ENCODE data around the gene CASP12.

DNA sequence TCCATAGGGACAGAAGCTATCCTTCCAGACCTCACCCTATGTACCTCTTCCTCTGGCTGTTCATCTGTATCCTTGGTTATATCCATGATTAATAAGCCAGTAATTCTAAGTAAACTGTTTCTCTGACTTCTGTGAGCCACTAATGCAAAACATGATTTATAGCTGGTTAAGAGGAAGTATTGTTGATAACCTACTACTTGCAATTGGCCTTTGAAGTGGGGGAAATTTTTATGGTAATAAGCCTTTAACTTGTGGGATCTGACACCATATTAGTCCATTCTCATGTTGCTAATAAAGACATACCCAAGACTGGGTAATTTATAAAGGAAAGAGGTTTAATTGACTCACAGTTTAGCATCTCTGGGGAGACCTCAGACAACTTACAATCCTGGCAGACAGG is 21.9 kb downstream of the CASP12 start:
- TF ChIP-seq, protein P1, sequence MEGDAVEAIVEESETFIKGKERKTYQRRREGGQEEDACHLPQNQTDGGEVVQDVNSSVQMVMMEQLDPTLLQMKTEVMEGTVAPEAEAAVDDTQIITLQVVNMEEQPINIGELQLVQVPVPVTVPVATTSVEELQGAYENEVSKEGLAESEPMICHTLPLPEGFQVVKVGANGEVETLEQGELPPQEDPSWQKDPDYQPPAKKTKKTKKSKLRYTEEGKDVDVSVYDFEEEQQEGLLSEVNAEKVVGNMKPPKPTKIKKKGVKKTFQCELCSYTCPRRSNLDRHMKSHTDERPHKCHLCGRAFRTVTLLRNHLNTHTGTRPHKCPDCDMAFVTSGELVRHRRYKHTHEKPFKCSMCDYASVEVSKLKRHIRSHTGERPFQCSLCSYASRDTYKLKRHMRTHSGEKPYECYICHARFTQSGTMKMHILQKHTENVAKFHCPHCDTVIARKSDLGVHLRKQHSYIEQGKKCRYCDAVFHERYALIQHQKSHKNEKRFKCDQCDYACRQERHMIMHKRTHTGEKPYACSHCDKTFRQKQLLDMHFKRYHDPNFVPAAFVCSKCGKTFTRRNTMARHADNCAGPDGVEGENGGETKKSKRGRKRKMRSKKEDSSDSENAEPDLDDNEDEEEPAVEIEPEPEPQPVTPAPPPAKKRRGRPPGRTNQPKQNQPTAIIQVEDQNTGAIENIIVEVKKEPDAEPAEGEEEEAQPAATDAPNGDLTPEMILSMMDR (conservative IDR thresholded peaks at IDR 0.05; ENCODE audit: low read depth in 2 of 2): no peak
- TF ChIP-seq ZNF114 (CRISPR knock-in tag; IDR thresholded peaks at IDR 0.05) (no peak), ZNF331 (CRISPR knock-in tag; IDR thresholded peaks at IDR 0.05; ENCODE audit: low read depth) (no peak), EZH2 (IDR thresholded peaks at IDR 0.05; ENCODE audit: low read depth, unreplicated experiment) (no peak), POLR2AphosphoS5 (IDR thresholded peaks at IDR 0.05; ENCODE audit: low read depth) (no peak), EZH2phosphoT487 (IDR thresholded peaks at IDR 0.05; ENCODE audit: unreplicated experiment) (no peak), CREB1 (CRISPR knock-in tag; IDR thresholded peaks at IDR 0.05; ENCODE audit: low read depth) (no peak), NANOG (IDR thresholded peaks at IDR 0.05; ENCODE audit: borderline replicate concordance) (no peak), JUNB (IDR thresholded peaks at IDR 0.05; ENCODE audit: unreplicated experiment) (no peak), STAT1 (IDR thresholded peaks at IDR 0.05; ENCODE audit: unreplicated experiment) (no peak)
- TF ChIP-seq, protein P2, sequence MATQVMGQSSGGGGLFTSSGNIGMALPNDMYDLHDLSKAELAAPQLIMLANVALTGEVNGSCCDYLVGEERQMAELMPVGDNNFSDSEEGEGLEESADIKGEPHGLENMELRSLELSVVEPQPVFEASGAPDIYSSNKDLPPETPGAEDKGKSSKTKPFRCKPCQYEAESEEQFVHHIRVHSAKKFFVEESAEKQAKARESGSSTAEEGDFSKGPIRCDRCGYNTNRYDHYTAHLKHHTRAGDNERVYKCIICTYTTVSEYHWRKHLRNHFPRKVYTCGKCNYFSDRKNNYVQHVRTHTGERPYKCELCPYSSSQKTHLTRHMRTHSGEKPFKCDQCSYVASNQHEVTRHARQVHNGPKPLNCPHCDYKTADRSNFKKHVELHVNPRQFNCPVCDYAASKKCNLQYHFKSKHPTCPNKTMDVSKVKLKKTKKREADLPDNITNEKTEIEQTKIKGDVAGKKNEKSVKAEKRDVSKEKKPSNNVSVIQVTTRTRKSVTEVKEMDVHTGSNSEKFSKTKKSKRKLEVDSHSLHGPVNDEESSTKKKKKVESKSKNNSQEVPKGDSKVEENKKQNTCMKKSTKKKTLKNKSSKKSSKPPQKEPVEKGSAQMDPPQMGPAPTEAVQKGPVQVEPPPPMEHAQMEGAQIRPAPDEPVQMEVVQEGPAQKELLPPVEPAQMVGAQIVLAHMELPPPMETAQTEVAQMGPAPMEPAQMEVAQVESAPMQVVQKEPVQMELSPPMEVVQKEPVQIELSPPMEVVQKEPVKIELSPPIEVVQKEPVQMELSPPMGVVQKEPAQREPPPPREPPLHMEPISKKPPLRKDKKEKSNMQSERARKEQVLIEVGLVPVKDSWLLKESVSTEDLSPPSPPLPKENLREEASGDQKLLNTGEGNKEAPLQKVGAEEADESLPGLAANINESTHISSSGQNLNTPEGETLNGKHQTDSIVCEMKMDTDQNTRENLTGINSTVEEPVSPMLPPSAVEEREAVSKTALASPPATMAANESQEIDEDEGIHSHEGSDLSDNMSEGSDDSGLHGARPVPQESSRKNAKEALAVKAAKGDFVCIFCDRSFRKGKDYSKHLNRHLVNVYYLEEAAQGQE (IDR thresholded peaks at IDR 0.05; ENCODE audit: unreplicated experiment): no peak
- TF ChIP-seq, protein P3, sequence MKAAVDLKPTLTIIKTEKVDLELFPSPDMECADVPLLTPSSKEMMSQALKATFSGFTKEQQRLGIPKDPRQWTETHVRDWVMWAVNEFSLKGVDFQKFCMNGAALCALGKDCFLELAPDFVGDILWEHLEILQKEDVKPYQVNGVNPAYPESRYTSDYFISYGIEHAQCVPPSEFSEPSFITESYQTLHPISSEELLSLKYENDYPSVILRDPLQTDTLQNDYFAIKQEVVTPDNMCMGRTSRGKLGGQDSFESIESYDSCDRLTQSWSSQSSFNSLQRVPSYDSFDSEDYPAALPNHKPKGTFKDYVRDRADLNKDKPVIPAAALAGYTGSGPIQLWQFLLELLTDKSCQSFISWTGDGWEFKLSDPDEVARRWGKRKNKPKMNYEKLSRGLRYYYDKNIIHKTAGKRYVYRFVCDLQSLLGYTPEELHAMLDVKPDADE (IDR thresholded peaks at IDR 0.05): no peak
- TF ChIP-seq, protein P4, sequence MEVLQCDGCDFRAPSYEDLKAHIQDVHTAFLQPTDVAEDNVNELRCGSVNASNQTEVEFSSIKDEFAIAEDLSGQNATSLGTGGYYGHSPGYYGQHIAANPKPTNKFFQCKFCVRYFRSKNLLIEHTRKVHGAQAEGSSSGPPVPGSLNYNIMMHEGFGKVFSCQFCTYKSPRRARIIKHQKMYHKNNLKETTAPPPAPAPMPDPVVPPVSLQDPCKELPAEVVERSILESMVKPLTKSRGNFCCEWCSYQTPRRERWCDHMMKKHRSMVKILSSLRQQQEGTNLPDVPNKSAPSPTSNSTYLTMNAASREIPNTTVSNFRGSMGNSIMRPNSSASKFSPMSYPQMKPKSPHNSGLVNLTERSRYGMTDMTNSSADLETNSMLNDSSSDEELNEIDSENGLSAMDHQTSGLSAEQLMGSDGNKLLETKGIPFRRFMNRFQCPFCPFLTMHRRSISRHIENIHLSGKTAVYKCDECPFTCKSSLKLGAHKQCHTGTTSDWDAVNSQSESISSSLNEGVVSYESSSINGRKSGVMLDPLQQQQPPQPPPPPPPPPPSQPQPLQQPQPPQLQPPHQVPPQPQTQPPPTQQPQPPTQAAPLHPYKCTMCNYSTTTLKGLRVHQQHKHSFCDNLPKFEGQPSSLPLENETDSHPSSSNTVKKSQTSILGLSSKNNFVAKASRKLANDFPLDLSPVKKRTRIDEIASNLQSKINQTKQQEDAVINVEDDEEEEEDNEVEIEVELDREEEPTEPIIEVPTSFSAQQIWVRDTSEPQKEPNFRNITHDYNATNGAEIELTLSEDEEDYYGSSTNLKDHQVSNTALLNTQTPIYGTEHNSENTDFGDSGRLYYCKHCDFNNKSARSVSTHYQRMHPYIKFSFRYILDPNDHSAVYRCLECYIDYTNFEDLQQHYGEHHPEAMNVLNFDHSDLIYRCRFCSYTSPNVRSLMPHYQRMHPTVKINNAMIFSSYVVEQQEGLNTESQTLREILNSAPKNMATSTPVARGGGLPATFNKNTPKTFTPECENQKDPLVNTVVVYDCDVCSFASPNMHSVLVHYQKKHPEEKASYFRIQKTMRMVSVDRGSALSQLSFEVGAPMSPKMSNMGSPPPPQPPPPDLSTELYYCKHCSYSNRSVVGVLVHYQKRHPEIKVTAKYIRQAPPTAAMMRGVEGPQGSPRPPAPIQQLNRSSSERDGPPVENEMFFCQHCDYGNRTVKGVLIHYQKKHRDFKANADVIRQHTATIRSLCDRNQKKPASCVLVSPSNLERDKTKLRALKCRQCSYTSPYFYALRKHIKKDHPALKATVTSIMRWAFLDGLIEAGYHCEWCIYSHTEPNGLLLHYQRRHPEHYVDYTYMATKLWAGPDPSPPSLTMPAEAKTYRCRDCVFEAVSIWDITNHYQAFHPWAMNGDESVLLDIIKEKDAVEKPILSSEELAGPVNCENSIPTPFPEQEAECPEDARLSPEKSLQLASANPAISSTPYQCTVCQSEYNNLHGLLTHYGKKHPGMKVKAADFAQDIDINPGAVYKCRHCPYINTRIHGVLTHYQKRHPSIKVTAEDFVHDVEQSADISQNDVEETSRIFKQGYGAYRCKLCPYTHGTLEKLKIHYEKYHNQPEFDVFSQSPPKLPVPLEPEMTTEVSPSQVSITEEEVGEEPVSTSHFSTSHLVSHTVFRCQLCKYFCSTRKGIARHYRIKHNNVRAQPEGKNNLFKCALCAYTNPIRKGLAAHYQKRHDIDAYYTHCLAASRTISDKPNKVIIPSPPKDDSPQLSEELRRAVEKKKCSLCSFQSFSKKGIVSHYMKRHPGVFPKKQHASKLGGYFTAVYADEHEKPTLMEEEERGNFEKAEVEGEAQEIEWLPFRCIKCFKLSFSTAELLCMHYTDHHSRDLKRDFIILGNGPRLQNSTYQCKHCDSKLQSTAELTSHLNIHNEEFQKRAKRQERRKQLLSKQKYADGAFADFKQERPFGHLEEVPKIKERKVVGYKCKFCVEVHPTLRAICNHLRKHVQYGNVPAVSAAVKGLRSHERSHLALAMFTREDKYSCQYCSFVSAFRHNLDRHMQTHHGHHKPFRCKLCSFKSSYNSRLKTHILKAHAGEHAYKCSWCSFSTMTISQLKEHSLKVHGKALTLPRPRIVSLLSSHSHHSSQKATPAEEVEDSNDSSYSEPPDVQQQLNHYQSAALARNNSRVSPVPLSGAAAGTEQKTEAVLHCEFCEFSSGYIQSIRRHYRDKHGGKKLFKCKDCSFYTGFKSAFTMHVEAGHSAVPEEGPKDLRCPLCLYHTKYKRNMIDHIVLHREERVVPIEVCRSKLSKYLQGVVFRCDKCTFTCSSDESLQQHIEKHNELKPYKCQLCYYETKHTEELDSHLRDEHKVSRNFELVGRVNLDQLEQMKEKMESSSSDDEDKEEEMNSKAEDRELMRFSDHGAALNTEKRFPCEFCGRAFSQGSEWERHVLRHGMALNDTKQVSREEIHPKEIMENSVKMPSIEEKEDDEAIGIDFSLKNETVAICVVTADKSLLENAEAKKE (CRISPR knock-in tag; IDR thresholded peaks at IDR 0.05): no peak

Measured in GM23338 (cell line).